Measurements from ENCODE around the gene ZNF483.

GRCh38 chr9:111610149-111610548, 85.2 kb downstream of the ZNF483 start:
- TF ChIP-seq RCOR1 (IDR thresholded peaks at IDR 0.05; ENCODE audit: borderline replicate concordance in 1 of 2, low read depth in 2 of 2, low read length in 2 of 2) (no peak), ESRRA (IDR thresholded peaks at IDR 0.05; ENCODE audit: borderline replicate concordance, low read depth) (no peak), ZNF668 (CRISPR knock-in tag; IDR thresholded peaks at IDR 0.05) (no peak), POLR3A (IDR thresholded peaks at IDR 0.05; ENCODE audit: borderline replicate concordance, extremely low read depth, insufficient read depth, insufficient read length) (no peak)

Data from K562 (cell line).